ENCODE results near the gene PKD1L1.
"Not testable (repeated sequence)": the region's sequence is repeated elsewhere in the genome, so short reads cannot be mapped to it uniquely, and the experiment has no call there.

Gene PKD1L1

GRCh38 chr7:47962262-47962661 lies 14.0 kb upstream of the PKD1L1 start:
- no peak for DNase-seq (ENCODE audit: low spot score)

- DNase-seq (ENCODE audit: low spot score) = no peak
Measured at GRCh38 chr7:47957156-47957555, 8.9 kb upstream of the PKD1L1 start.

GRCh38 chr7:47956220-47956619 lies 8.0 kb upstream of the PKD1L1 start:
- peak; percentile 39 for DNase-seq (ENCODE audit: low spot score)

GRCh38 chr7:47954231-47954911 lies 6.1 kb upstream of the PKD1L1 start:
- no peak for DNase-seq (ENCODE audit: low spot score)

- no peak for DNase-seq (ENCODE audit: low spot score)
Measured at GRCh38 chr7:47953822-47954221, 5.6 kb upstream of the PKD1L1 start.

GRCh38 chr7:47952224-47952623 lies 4.0 kb upstream of the PKD1L1 start:
- no peak for DNase-seq (ENCODE audit: low spot score)

- DNase-seq (ENCODE audit: low spot score) = no peak
Measured at GRCh38 chr7:47951374-47951773, 3.1 kb upstream of the PKD1L1 start.

GRCh38 chr7:47950714-47951113 lies 2.4 kb upstream of the PKD1L1 start:
- no peak for DNase-seq (ENCODE audit: low spot score)

GRCh38 chr7:47949703-47950102 lies 1.4 kb upstream of the PKD1L1 start:
- DNase-seq (ENCODE audit: low spot score) = no peak

GRCh38 chr7:47947355-47947749 lies 914 bp downstream of the PKD1L1 start:
- DNase-seq (ENCODE audit: low spot score) = no peak

- no peak for DNase-seq (ENCODE audit: low spot score)
Measured at GRCh38 chr7:47946581-47947354, 1.5 kb downstream of the PKD1L1 start.

- DNase-seq (ENCODE audit: low spot score) = peak; percentile 82
Measured at GRCh38 chr7:47945261-47946015, 2.8 kb downstream of the PKD1L1 start.

GRCh38 chr7:47944536-47945260 lies 3.6 kb downstream of the PKD1L1 start:
- DNase-seq (ENCODE audit: low spot score) = no peak

GRCh38 chr7:47943676-47944474 lies 4.4 kb downstream of the PKD1L1 start:
- DNase-seq (ENCODE audit: low spot score) = no peak

GRCh38 chr7:47942651-47943050 lies 5.6 kb downstream of the PKD1L1 start:
- not testable (repeated sequence) for DNase-seq (ENCODE audit: low spot score)

GRCh38 chr7:47942132-47942531 lies 6.1 kb downstream of the PKD1L1 start:
- no peak for DNase-seq (ENCODE audit: low spot score)

GRCh38 chr7:47941136-47941844 lies 7.0 kb downstream of the PKD1L1 start:
- DNase-seq (ENCODE audit: low spot score) = no peak

GRCh38 chr7:47940088-47941013 lies 7.9 kb downstream of the PKD1L1 start:
- no peak for DNase-seq (ENCODE audit: low spot score)

- DNase-seq (ENCODE audit: low spot score) = no peak
Measured at GRCh38 chr7:47939425-47940036, 8.7 kb downstream of the PKD1L1 start.

Data from cerebellar cortex (tissue), 1 donor.